Measurements from ENCODE around the gene CENPN. TPM values are rescaled to one million over a fixed set of nuclear protein-coding genes. Genes with fewer than 3 reads are reported as not detected.

The CENPN gene
- total RNA-seq, 1 donor from 2014 or later: 10.0 TPM

- intact Hi-C loops (cut with DNase I): no loop called here
- no peak for DNase-seq (ENCODE audit: low spot score)
Observed at GRCh38 chr16:81012974-81013373, 6.0 kb downstream of the CENPN start.

GRCh38 chr16:81014672-81015071 lies 7.7 kb downstream of the CENPN start:
- intact Hi-C loops (cut with DNase I): no loop called here
- DNase-seq (ENCODE audit: low spot score): no peak

- DNase-seq (ENCODE audit: low spot score): no peak
- intact Hi-C loops (cut with DNase I): no loop called here
Observed at GRCh38 chr16:81018496-81018895, 11.5 kb downstream of the CENPN start.

- intact Hi-C loops (cut with DNase I): no loop called here
- DNase-seq (ENCODE audit: low spot score): no peak
Observed at GRCh38 chr16:81026429-81026828, 19.4 kb downstream of the CENPN start.

GRCh38 chr16:81029930-81030604 lies 23.1 kb downstream of the CENPN start:
- intact Hi-C loops (cut with DNase I): no loop called here
- no peak for DNase-seq (ENCODE audit: low spot score)

- peak; percentile 92 for DNase-seq (ENCODE audit: low spot score)
- intact Hi-C loops (cut with DNase I): loop anchor here (1.0 to 5.0 kb wide), 4 partner anchors 27 to 147 kb away; partner anchors contain the start of genes C16orf46 and GCSH
Observed at GRCh38 chr16:81035398-81035974, 28.5 kb downstream of the CENPN start, which contains the start of gene ATMIN. Gene ATMIN (plus strand): TSS chr16:81035842. CDS start chr16:81035871, 29 bp downstream.

- DNase-seq (ENCODE audit: low spot score): no peak
- intact Hi-C loops (cut with DNase I): loop anchor here (1.0 to 5.0 kb wide), 4 partner anchors 28 to 146 kb away; partner anchors contain the start of genes C16orf46 and GCSH
Observed at GRCh38 chr16:81035975-81036750, 29.1 kb downstream of the CENPN start.

- DNase-seq (ENCODE audit: low spot score): no peak
- intact Hi-C loops (cut with DNase I): loop anchor here (5.0 kb wide), 2 partner anchors 60 to 145 kb away; partner anchors contain the start of gene GCSH
Observed at GRCh38 chr16:81036751-81037350, 29.8 kb downstream of the CENPN start.

- no peak for DNase-seq (ENCODE audit: low spot score)
- intact Hi-C loops (cut with DNase I): no loop called here
Observed at GRCh38 chr16:81040131-81040530, 33.1 kb downstream of the CENPN start.

GRCh38 chr16:81040842-81041241 lies 33.8 kb downstream of the CENPN start:
- intact Hi-C loops (cut with DNase I): no loop called here
- no peak for DNase-seq (ENCODE audit: low spot score)

GRCh38 chr16:81041696-81042095 lies 34.7 kb downstream of the CENPN start:
- DNase-seq (ENCODE audit: low spot score): no peak
- intact Hi-C loops (cut with DNase I): no loop called here

- intact Hi-C loops (cut with DNase I): no loop called here
- no peak for DNase-seq (ENCODE audit: low spot score)
Observed at GRCh38 chr16:81042821-81043220, 35.8 kb downstream of the CENPN start.

- no peak for DNase-seq (ENCODE audit: low spot score)
Observed at GRCh38 chr16:81053761-81054160, 46.7 kb downstream of the CENPN start.

GRCh38 chr16:81060576-81061306 lies 53.7 kb downstream of the CENPN start:
- DNase-seq (ENCODE audit: low spot score): no peak
- intact Hi-C loops (cut with DNase I): no loop called here

More at GRCh38 chr16:81053761-81054160, 46.7 kb downstream of the CENPN start:
- intact Hi-C loops (cut with DNase I): no loop called here

GRCh38 chr16:81061307-81061640 lies 54.3 kb downstream of the CENPN start:
- DNase-seq (ENCODE audit: low spot score): no peak
- intact Hi-C loops (cut with DNase I): no loop called here

GRCh38 chr16:81061871-81062608 lies 55.0 kb downstream of the CENPN start:
- intact Hi-C loops (cut with DNase I): no loop called here
- DNase-seq (ENCODE audit: low spot score): no peak

GRCh38 chr16:81066681-81067080 lies 59.7 kb downstream of the CENPN start:
- no peak for DNase-seq (ENCODE audit: low spot score)
- intact Hi-C loops (cut with DNase I): no loop called here

- intact Hi-C loops (cut with DNase I): no loop called here
Observed at GRCh38 chr16:81067166-81067565, 60.2 kb downstream of the CENPN start.

GRCh38 chr16:81069063-81069462 lies 62.0 kb downstream of the CENPN start:
- intact Hi-C loops (cut with DNase I): no loop called here
- DNase-seq (ENCODE audit: low spot score): no peak

More at GRCh38 chr16:81067166-81067565, 60.2 kb downstream of the CENPN start:
- DNase-seq (ENCODE audit: low spot score): no peak
